Measurements from ENCODE around the gene PDE6D. TPM values are rescaled to one million over a fixed set of nuclear protein-coding genes. Genes with fewer than 3 reads are reported as not detected.

The PDE6D gene
- total and polyA plus RNA-seq, 2 experiments from 2014 or later: 47.3 to 64.8 TPM

GRCh38 chr2:231685349-231686191 lies 95.5 kb downstream of the PDE6D start:
- TF ChIP-seq, protein P1, sequence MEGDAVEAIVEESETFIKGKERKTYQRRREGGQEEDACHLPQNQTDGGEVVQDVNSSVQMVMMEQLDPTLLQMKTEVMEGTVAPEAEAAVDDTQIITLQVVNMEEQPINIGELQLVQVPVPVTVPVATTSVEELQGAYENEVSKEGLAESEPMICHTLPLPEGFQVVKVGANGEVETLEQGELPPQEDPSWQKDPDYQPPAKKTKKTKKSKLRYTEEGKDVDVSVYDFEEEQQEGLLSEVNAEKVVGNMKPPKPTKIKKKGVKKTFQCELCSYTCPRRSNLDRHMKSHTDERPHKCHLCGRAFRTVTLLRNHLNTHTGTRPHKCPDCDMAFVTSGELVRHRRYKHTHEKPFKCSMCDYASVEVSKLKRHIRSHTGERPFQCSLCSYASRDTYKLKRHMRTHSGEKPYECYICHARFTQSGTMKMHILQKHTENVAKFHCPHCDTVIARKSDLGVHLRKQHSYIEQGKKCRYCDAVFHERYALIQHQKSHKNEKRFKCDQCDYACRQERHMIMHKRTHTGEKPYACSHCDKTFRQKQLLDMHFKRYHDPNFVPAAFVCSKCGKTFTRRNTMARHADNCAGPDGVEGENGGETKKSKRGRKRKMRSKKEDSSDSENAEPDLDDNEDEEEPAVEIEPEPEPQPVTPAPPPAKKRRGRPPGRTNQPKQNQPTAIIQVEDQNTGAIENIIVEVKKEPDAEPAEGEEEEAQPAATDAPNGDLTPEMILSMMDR (IDR thresholded peaks at IDR 0.05; ENCODE audit: low read depth, low read length): peak; percentile 21
- DNase-seq (ENCODE audit: low read depth in 1 of 2, low spot score in 1 of 2): no peak
- Histone ChIP-seq H3K9me3 (ENCODE audit: low read depth) (no peaks in the 10 kb centered on the region), H3K27ac (no peak overlapping the region), H3K4me3 (no peak overlapping the region), H3K27me3 (no peaks in the 10 kb centered on the region), H3K4me1 (ENCODE audit: low read depth) (peaks cover 11% of the 10 kb centered on the region), H3K36me3 (no peaks in the 10 kb centered on the region)

DNA sequence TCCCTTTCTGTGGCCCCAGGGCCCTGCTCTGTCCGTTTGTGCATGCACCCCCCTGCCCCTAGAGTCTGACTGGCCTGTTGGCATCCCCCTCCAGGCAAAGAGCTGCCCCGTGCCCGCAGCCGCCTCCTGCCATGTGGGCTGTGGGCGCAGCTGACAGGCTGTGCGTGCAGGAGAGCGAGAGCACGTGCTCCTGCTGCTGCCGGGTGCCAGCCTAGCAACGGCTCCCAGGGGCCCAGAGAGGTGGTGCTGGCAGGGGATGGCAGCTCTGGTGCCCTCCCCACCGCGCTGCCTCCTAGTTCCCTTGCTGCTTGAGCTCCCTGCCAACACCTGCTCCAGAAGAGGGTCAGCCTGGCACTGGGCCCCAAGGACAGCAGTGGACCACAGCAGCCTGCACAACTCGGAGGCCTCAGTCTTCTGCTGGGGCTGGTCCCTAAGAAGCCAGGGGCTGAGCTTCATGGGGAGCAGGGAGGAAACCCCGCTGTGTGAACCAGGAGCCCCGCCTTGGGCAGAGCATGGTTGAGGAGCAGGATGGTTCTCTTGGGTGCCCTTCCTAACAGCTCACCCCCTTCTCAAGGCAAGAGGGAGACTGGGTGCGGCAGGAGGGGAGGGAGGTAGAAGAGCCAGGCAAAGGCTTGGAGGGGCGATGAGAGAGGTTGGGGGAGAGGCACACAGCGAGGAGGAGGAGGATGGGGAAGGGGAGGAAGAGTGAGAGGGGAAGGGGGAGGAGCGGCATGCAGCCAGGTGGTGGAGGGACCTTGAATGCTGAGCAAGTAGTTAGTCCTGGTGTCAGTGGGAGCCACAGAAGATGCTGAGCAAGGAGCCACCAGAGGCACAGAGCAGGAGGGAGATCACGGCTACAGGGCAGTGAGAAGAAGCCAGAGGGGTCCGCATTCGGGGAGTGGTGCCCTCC lies 96.5 kb downstream of the PDE6D start:
- Histone ChIP-seq H3K27me3 (no peaks in the 10 kb centered on the region), H3K27ac (no peak overlapping the region), H3K36me3 (no peaks in the 10 kb centered on the region), H3K9me3 (ENCODE audit: low read depth) (no peaks in the 10 kb centered on the region), H3K4me1 (ENCODE audit: low read depth) (peaks cover 11% of the 10 kb centered on the region), H3K4me3 (no peak overlapping the region)
- TF ChIP-seq, protein P1 (IDR thresholded peaks at IDR 0.05; ENCODE audit: low read depth, low read length): no peak
- no peak for DNase-seq (ENCODE audit: low read depth in 1 of 2, low spot score in 1 of 2)

GRCh38 chr2:231683292-231684235 lies 97.5 kb downstream of the PDE6D start:
- no peak overlapping the region for H3K4me3 ChIP-seq
- H3K27me3 ChIP-seq: no peaks in the 10 kb centered on the region
- H3K9me3 ChIP-seq (ENCODE audit: low read depth): no peaks in the 10 kb centered on the region
- peaks cover 11% of the 10 kb centered on the region for H3K4me1 ChIP-seq (ENCODE audit: low read depth)
- H3K27ac ChIP-seq: no peak overlapping the region
- TF ChIP-seq, protein P1 (IDR thresholded peaks at IDR 0.05; ENCODE audit: low read depth, low read length): no peak
- no peaks in the 10 kb centered on the region for H3K36me3 ChIP-seq
- DNase-seq (ENCODE audit: low read depth in 1 of 2, low spot score in 1 of 2): no peak

DNA sequence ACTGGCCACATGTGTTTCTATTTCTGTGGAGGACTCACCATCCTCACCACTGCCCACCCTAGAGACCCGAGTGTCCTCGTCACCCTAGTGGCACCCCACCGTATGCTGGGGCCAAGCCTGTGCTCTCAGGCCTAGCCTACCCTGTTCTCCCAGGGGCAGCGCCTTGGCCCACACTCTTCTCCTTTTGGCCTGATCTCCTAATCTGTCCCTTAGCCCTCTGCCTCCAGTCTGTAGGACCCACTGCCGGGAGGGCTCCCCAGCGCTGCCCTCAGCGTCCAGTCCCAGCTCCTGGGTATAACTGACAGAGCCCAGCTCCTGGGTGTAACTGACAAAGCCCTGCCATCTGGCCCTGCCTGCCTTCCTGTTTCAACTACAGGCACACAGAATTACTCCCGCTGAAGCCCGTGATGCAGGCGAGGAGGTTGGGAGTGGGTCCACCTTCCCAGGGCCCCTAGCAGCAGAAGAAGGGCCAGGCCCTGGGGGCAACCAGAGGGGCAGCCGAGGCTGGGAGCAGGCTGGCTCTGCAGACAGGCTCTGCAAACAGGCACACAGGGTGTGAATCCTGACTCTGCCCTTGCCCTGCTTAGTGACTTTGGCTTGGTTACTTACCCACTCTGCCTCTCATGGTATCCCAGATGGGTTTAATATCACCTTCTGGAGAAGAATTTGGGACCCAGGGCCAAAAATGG lies 98.3 kb downstream of the PDE6D start:
- H3K27me3 ChIP-seq: no peaks in the 10 kb centered on the region
- peak overlapping the region; percentile 54 for H3K27ac ChIP-seq
- DNase-seq (ENCODE audit: low read depth in 1 of 2, low spot score in 1 of 2): no peak
- TF ChIP-seq, protein P1 (IDR thresholded peaks at IDR 0.05; ENCODE audit: low read depth, low read length): no peak
- H3K9me3 ChIP-seq (ENCODE audit: low read depth): no peaks in the 10 kb centered on the region
- no peaks in the 10 kb centered on the region for H3K36me3 ChIP-seq
- H3K4me3 ChIP-seq: no peak overlapping the region
- H3K4me1 ChIP-seq (ENCODE audit: low read depth): peaks cover 11% of the 10 kb centered on the region

Other genes with a start within 250 kb of the PDE6D start
- not detected in 2 replicates for gene TEX44, start 188.4 kb downstream of the PDE6D start, total RNA-seq
- not detected in 2 replicates for gene TEX44, start 188.4 kb downstream of the PDE6D start, polyA plus RNA-seq
- 638 and 737 TPM in 2 replicates for gene PTMA, start 72.8 kb downstream of the PDE6D start, total RNA-seq
- gene PTMA, start 72.8 kb downstream of the PDE6D start, polyA plus RNA-seq: 750 and 774 TPM in 2 replicates
- 29.7 and 44.5 TPM in 2 replicates for gene COPS7B, start 5.2 kb upstream of the PDE6D start, total RNA-seq
- gene COPS7B, start 5.2 kb upstream of the PDE6D start, polyA plus RNA-seq: 57.6 and 68.0 TPM in 2 replicates
- 0.39 TPM in 1 of 2 replicates, not detected in the other for gene NPPC, start 145.1 kb upstream of the PDE6D start, total RNA-seq
- gene NPPC, start 145.1 kb upstream of the PDE6D start, polyA plus RNA-seq: 0.39 and 0.91 TPM in 2 replicates
- gene DIS3L2, start 180.4 kb upstream of the PDE6D start, total RNA-seq: 37.7 and 50.1 TPM in 2 replicates
- 35.5 and 39.0 TPM in 2 replicates for gene DIS3L2, start 180.4 kb upstream of the PDE6D start, polyA plus RNA-seq